SK-N-SH treated with all-trans-retinoic acid at 6 μM for 48 hours (cell line): ENCODE measurements around the gene UFD1.

Experiments
- ATAC-seq: fragments of 200-7000 bp; cut with Tn5 transposase; 3 replicates; pipeline ENCODE4 v1.9.1; 2020; ENCODE audit warnings: mild to moderate bottlenecking, moderate library complexity
- ARNTL ChIP-seq: fragments of 450-650 bp; formaldehyde crosslinking; IDR thresholded peaks from 2 replicates; pipeline ENCODE4 v1.5.0; 2020; ENCODE audit warnings: low read depth, mild to moderate bottlenecking, moderate library complexity, borderline replicate concordance
- BACH2 ChIP-seq: fragments of 250-450 bp; sonication (Bioruptor Pico); IDR thresholded peaks from 2 replicates; pipeline ENCODE4 v1.9.0; 2021; ENCODE audit warnings: mild to moderate bottlenecking, borderline replicate concordance
- CSRNP3 ChIP-seq: fragments of 250-450 bp; sonication (Bioruptor Pico); IDR thresholded peaks from 2 replicates; pipeline ENCODE4 v1.5.1; 2021; ENCODE audit warnings: mild to moderate bottlenecking, moderate library complexity
- ESRRG ChIP-seq: fragments of 250-450 bp; sonication (Bioruptor Pico); IDR thresholded peaks from 2 replicates; pipeline ENCODE4 v1.6.1; 2021; ENCODE audit warnings: mild to moderate bottlenecking
- GLIS3 ChIP-seq: fragments of 250-450 bp; sonication (Bioruptor Pico); IDR thresholded peaks from 2 replicates; pipeline ENCODE4 v1.5.0; 2020; ENCODE audit warnings: mild to moderate bottlenecking, moderate library complexity
- ISL1 ChIP-seq: fragments of 250-450 bp; sonication (Bioruptor Pico); IDR thresholded peaks from 2 replicates; pipeline ENCODE4 v2.1.2; 2022; ENCODE audit warnings: mild to moderate bottlenecking, moderate library complexity
- OSR1 ChIP-seq: fragments of 250-450 bp; sonication (Bioruptor Pico); IDR thresholded peaks from 2 replicates; pipeline ENCODE4 v1.8.0; 2022; ENCODE audit warnings: moderate library complexity, mild to moderate bottlenecking, inconsistent platforms
- PPARA ChIP-seq: fragments of 250-450 bp; sonication (Bioruptor Pico); IDR thresholded peaks from 2 replicates; pipeline ENCODE4 v1.5.0; 2020; ENCODE audit warnings: mild to moderate bottlenecking, borderline replicate concordance
- SNAI2 ChIP-seq: fragments of 250-450 bp; sonication (Bioruptor Pico); IDR thresholded peaks from 2 replicates; pipeline ENCODE4 v1.5.0; 2020; ENCODE audit warnings: mild to moderate bottlenecking, moderate library complexity
- TCF4 ChIP-seq: fragments of 250-450 bp; sonication (Bioruptor Pico); IDR thresholded peaks from 2 replicates; pipeline ENCODE4 v1.8.0; 2021; ENCODE audit warnings: mild to moderate bottlenecking, moderate library complexity, borderline replicate concordance
- ZC3H10 ChIP-seq: fragments of 250-450 bp; sonication (Bioruptor Pico); IDR thresholded peaks from 2 replicates; pipeline ENCODE4 v1.5.1; 2021; ENCODE audit warnings: mild to moderate bottlenecking, moderate library complexity
- ZFP3 ChIP-seq: fragments of 250-450 bp; sonication (Bioruptor Pico); IDR thresholded peaks from 2 replicates; pipeline ENCODE4 v1.5.0; 2020; ENCODE audit warnings: mild to moderate bottlenecking, moderate library complexity
- ZFP30 ChIP-seq: fragments of 450-650 bp; formaldehyde crosslinking; IDR thresholded peaks from 2 replicates; pipeline ENCODE4 v1.5.0; 2022; ENCODE audit warnings: mild to moderate bottlenecking, moderate library complexity
- ZNF565 ChIP-seq: fragments of 450-650 bp; formaldehyde crosslinking; conservative IDR thresholded peaks from 2 replicates; pipeline ENCODE4 v1.5.0; 2020; ENCODE audit warnings: low read depth, mild to moderate bottlenecking, moderate library complexity
- ZNF70 ChIP-seq: fragments of 450-650 bp; formaldehyde crosslinking; IDR thresholded peaks from 2 replicates; pipeline ENCODE4 v1.5.0; 2020; ENCODE audit warnings: mild to moderate bottlenecking, moderate library complexity
- TF ChIP-seq, protein P1 (sequence below): fragments of 250-450 bp; sonication (Bioruptor Pico); IDR thresholded peaks from 2 replicates; pipeline ENCODE4 v1.5.1; 2020; ENCODE audit warnings: low read depth, mild to moderate bottlenecking, moderate library complexity
- TF ChIP-seq, protein P2 (sequence below): fragments of 250-450 bp; sonication (Bioruptor Pico); IDR thresholded peaks from 2 replicates; pipeline ENCODE4 v1.5.0; 2020; ENCODE audit warnings: mild to moderate bottlenecking, moderate library complexity
- TF ChIP-seq, protein P3 (sequence below): fragments of 250-450 bp; sonication (Bioruptor Pico); IDR thresholded peaks from 2 replicates; pipeline ENCODE4 v1.8.0; 2021; ENCODE audit warnings: low read depth, mild to moderate bottlenecking, moderate library complexity, borderline replicate concordance

The UFD1 gene

DNA sequence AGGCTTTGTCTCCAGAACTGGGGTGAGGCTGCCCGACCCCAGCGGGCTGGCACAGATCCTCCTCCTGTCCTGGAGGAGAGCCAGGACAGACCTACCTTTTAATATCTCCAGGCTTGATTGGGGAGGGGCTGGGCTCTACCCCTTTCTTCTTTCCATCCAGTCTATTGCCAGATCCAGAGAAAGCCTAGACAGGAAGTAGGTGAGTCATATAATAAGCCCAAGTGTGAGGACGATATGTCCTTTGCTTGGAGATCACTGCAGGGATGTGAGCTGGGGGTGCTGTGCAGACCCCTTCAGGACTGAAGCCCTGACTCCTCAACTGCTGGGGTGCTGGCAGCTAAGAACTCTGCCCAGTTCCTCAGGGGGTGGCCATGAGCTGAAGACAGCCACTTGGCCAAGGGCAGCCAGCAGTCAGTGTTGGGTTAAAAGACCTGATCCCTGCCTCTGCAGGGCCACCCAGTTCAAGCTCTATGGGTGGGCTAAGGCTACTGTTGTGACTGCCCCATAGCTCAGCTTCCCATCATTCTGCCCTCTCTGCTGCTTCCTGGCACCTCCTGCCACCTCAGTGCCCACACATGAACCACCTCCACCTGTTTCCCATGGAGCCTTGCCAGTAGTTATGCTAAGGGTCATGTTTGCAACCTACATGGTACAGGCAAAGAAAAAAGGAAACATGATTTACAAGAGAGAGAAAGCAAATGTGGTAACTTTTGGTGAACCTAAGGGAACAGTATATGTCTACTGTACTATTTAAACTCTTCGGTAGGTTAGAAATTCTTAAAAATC is 23.2 kb downstream of the UFD1 start (continued):
- TF ChIP-seq CSRNP3 (CRISPR knock-in tag) (no peak), ZNF70 (CRISPR knock-in tag) (no peak), BACH2 (CRISPR knock-in tag) (no peak), ZC3H10 (CRISPR knock-in tag) (no peak), ESRRG (CRISPR knock-in tag) (no peak), PPARA (no peak), ISL1 (CRISPR knock-in tag) (no peak), ZFP3 (no peak), GLIS3 (CRISPR knock-in tag) (no peak), TCF4 (no peak)
- TF ChIP-seq, protein P1, sequence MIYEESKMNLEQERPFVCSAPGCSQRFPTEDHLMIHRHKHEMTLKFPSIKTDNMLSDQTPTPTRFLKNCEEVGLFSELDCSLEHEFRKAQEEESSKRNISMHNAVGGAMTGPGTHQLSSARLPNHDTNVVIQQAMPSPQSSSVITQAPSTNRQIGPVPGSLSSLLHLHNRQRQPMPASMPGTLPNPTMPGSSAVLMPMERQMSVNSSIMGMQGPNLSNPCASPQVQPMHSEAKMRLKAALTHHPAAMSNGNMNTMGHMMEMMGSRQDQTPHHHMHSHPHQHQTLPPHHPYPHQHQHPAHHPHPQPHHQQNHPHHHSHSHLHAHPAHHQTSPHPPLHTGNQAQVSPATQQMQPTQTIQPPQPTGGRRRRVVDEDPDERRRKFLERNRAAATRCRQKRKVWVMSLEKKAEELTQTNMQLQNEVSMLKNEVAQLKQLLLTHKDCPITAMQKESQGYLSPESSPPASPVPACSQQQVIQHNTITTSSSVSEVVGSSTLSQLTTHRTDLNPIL (CRISPR knock-in tag), result no peak
- TF ChIP-seq, all 23 proteins: peak for 0

DNA sequence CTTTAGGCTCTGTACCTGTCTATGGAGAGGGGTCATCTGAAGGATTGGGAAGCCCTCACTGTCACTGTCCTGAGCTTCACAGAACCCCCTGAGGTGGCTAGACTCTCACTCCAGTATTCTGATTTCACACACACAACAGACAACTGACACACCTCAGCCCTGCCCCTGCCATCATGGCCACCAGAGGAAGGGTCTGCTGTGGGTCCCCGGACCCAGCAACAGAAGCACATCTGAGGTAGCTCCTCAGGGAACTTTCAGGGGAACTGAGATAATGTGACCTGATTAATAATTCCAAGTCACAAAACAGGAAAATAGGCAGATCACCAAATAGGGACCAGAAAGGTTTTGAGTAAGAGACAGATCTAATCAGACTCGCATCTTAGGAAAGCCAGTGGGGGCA is 24.0 kb downstream of the UFD1 start:
- no peak for ATAC-seq
- TF ChIP-seq ZC3H10 (CRISPR knock-in tag) (no peak), ARNTL (CRISPR knock-in tag) (no peak), ZFP30 (CRISPR knock-in tag) (no peak), ISL1 (CRISPR knock-in tag) (no peak)
- TF ChIP-seq, protein P1 (CRISPR knock-in tag), result no peak

DNA sequence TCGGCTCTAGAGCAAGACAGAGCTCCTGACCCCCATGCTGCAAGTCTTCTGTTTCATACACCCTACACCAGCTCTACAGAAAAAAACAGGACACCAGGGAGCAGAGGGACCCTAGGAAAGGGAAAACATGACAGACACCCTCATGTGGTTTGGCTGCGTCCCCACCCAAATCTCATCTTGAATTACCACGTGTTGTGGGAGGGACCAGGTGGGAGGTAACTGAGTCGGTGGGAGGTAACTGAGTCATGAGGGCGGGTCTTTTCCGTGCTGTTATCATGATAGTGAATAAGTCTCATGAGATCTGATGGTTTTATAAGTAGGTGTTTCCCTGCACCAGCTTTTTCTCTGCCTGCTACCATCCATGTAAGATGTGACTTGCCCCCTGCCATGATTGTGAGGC is 24.8 kb downstream of the UFD1 start:
- ATAC-seq, result no peak
- TF ChIP-seq ZFP3 (no peak), ISL1 (CRISPR knock-in tag) (no peak), OSR1 (CRISPR knock-in tag) (no peak), ESRRG (CRISPR knock-in tag) (no peak), ZNF565 (CRISPR knock-in tag) (no peak), GLIS3 (CRISPR knock-in tag) (no peak), ZC3H10 (CRISPR knock-in tag) (no peak), PPARA (no peak), ARNTL (CRISPR knock-in tag) (no peak), SNAI2 (no peak)
- TF ChIP-seq, protein P2, sequence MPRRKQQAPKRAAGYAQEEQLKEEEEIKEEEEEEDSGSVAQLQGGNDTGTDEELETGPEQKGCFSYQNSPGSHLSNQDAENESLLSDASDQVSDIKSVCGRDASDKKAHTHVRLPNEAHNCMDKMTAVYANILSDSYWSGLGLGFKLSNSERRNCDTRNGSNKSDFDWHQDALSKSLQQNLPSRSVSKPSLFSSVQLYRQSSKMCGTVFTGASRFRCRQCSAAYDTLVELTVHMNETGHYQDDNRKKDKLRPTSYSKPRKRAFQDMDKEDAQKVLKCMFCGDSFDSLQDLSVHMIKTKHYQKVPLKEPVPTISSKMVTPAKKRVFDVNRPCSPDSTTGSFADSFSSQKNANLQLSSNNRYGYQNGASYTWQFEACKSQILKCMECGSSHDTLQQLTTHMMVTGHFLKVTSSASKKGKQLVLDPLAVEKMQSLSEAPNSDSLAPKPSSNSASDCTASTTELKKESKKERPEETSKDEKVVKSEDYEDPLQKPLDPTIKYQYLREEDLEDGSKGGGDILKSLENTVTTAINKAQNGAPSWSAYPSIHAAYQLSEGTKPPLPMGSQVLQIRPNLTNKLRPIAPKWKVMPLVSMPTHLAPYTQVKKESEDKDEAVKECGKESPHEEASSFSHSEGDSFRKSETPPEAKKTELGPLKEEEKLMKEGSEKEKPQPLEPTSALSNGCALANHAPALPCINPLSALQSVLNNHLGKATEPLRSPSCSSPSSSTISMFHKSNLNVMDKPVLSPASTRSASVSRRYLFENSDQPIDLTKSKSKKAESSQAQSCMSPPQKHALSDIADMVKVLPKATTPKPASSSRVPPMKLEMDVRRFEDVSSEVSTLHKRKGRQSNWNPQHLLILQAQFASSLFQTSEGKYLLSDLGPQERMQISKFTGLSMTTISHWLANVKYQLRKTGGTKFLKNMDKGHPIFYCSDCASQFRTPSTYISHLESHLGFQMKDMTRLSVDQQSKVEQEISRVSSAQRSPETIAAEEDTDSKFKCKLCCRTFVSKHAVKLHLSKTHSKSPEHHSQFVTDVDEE (CRISPR knock-in tag), result no peak
- TF ChIP-seq, protein P1 (CRISPR knock-in tag), result no peak
- TF ChIP-seq, protein P3, sequence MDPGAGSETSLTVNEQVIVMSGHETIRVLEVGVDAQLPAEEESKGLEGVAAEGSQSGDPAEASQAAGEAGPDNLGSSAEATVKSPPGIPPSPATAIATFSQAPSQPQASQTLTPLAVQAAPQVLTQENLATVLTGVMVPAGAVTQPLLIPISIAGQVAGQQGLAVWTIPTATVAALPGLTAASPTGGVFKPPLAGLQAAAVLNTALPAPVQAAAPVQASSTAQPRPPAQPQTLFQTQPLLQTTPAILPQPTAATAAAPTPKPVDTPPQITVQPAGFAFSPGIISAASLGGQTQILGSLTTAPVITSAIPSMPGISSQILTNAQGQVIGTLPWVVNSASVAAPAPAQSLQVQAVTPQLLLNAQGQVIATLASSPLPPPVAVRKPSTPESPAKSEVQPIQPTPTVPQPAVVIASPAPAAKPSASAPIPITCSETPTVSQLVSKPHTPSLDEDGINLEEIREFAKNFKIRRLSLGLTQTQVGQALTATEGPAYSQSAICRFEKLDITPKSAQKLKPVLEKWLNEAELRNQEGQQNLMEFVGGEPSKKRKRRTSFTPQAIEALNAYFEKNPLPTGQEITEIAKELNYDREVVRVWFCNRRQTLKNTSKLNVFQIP (CRISPR knock-in tag), result no peak
- TF ChIP-seq, all 23 proteins: peak for 0
